Esophagus muscularis mucosa (tissue), 4 donors: ENCODE results near the gene LOXL3.

Experiments used
- CTCF ChIP-seq, 3 experiments: fragments of 200-600 bp in 2 of 3; fragments of 450-650 bp in 1 of 3; sonication (generic) in 2 of 3; IDR thresholded peaks; one replicate each; pipeline ENCODE4 v1.5.1; 2017 to 2019; ENCODE audit warnings: antibody characterized with exemption in 3 of 3, mild to moderate bottlenecking in 2 of 3, moderate library complexity in 1 of 3
- EP300 ChIP-seq: sonication (generic); formaldehyde crosslinking; IDR thresholded peaks from one replicate; pipeline ENCODE4 v1.6.1; 2017; ENCODE audit warnings: antibody characterized with exemption
- POLR2A ChIP-seq: fragments of 450-650 bp; IDR thresholded peaks from one replicate; pipeline ENCODE4 v1.6.1; 2017; ENCODE audit warnings: antibody characterized with exemption, moderate library complexity, mild to moderate bottlenecking, low read depth
- POLR2AphosphoS5 ChIP-seq, 2 donors: sonication (generic); formaldehyde crosslinking; IDR thresholded peaks; one replicate each; pipeline ENCODE4 v1.6.1; 2017; ENCODE audit warnings: antibody characterized with exemption in 2 of 2

DNA sequence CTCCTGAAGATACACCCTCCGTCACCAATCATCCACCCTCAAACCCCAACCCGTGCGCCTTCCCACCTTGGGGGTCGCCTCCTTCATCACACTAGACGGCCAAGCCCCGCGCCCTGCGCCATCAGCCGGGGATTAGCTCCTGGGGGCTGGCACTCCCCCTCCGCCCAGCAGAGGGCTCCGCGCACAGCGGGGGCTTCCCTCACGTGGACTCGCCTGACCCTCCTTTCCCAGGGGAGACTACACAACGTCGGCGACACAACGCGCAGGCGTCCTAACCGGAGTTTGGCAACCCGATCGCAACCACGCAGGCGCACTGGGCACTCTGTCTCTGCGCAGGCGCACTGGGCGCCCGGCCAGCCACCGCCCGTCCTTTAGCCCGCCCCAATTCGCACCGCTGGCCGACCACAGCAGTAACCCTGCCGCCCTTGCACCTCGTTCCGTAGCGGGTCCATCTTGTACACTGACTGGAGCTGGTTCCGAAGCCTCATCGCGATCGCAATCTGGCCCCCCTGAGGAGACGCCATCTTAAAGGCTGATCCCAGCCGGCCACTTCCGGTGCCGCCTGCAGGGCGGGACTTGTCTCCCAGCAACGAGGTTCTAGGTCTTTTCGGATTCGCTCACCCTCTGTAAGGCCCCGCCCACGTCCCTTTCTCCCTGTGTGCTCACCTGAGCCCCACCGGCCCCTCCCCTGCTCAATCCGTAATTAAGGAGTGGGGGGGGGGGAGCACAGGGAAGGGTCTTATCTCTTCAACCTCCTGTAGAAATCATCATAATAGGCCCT lies 46.4 kb downstream of the LOXL3 start, which contains the start of gene PCGF1:
- TF ChIP-seq CTCF (IDR thresholded peaks at IDR 0.05) (peak in 2 of 3 experiments; percentile 29 to 30), POLR2A (no peak), EP300 (no peak), POLR2AphosphoS5 (IDR thresholded peaks at IDR 0.05) (peak; percentile 78 to 86)
